ACHN (cell line): ENCODE measurements around the gene SF3A1.
A peak's percentile ranks its signal among the peaks of the same experiment; 100 is the strongest.

Experiments
- DNase-seq: peaks from one replicate; pipeline ENCODE4 v3.0.0-alpha.2; 2015
- in situ Hi-C: cut with HindIII; loops from 2 replicates; pipeline ENCODE4 v1.10.0; 2017; ENCODE audit warnings: low sequenced_read_pairs, low pct_ligation_motif_present, low pct_unique_long_range_greater_than_20kb

Gene SF3A1

GRCh38 chr22:30386960-30387827 lies 30.5 kb upstream of the SF3A1 start, which contains the start of gene RNF215:
TSS of gene RNF215 (minus strand) at chr22:30387411. CDS start at chr22:30387313, 98 bp downstream.
- peak; percentile 79 for DNase-seq
- in situ Hi-C loops, result no loop called here

- in situ Hi-C loops, result no loop called here
- no peak for DNase-seq
Observed at GRCh38 chr22:30386608-30386959, 29.9 kb upstream of the SF3A1 start.

- DNase-seq, result no peak
- in situ Hi-C loops, result no loop called here
Observed at GRCh38 chr22:30385942-30386341, 29.2 kb upstream of the SF3A1 start.

- no peak for DNase-seq
- in situ Hi-C loops, result no loop called here
Observed at GRCh38 chr22:30383061-30383460, 26.4 kb upstream of the SF3A1 start.

GRCh38 chr22:30382340-30382739 lies 25.6 kb upstream of the SF3A1 start:
- in situ Hi-C loops, result no loop called here
- no peak for DNase-seq

- in situ Hi-C loops, result no loop called here
- DNase-seq, result no peak
Observed at GRCh38 chr22:30381264-30381663, 24.6 kb upstream of the SF3A1 start.

GRCh38 chr22:30380011-30380410 lies 23.3 kb upstream of the SF3A1 start:
- no peak for DNase-seq
- in situ Hi-C loops, result no loop called here

GRCh38 chr22:30375312-30375849 lies 18.7 kb upstream of the SF3A1 start:
- in situ Hi-C loops, result no loop called here
- DNase-seq, result no peak

GRCh38 chr22:30373331-30374325 lies 16.9 kb upstream of the SF3A1 start:
- in situ Hi-C loops, result no loop called here

GRCh38 chr22:30372915-30373314 lies 16.2 kb upstream of the SF3A1 start:
- in situ Hi-C loops, result no loop called here
- DNase-seq, result no peak

More at GRCh38 chr22:30373331-30374325, 16.9 kb upstream of the SF3A1 start:
- no peak for DNase-seq

- in situ Hi-C loops, result no loop called here
Observed at GRCh38 chr22:30371981-30372380, 15.3 kb upstream of the SF3A1 start.

GRCh38 chr22:30371321-30371720 lies 14.6 kb upstream of the SF3A1 start:
- DNase-seq, result no peak
- in situ Hi-C loops, result no loop called here

More at GRCh38 chr22:30371981-30372380, 15.3 kb upstream of the SF3A1 start:
- DNase-seq, result no peak

- DNase-seq, result no peak
- in situ Hi-C loops, result no loop called here
Observed at GRCh38 chr22:30370641-30371230, 14.0 kb upstream of the SF3A1 start.

GRCh38 chr22:30368420-30368819 lies 11.7 kb upstream of the SF3A1 start:
- in situ Hi-C loops, result no loop called here

GRCh38 chr22:30365891-30366290 lies 9.2 kb upstream of the SF3A1 start:
- DNase-seq, result no peak
- in situ Hi-C loops, result no loop called here

More at GRCh38 chr22:30368420-30368819, 11.7 kb upstream of the SF3A1 start:
- no peak for DNase-seq

GRCh38 chr22:30362651-30363281 lies 6.1 kb upstream of the SF3A1 start:
- DNase-seq, result no peak
- in situ Hi-C loops, result no loop called here

GRCh38 chr22:30361916-30362650 lies 5.4 kb upstream of the SF3A1 start:
- DNase-seq, result no peak
- in situ Hi-C loops, result no loop called here
